GM21529 (cell line): Measurements from ENCODE around the gene KRTAP10-2.

Source experiments
- ATAC-seq: cut with Tn5 transposase; IDR thresholded peaks from one replicate; pipeline ENCODE4 v1.9.1; 2021; ENCODE audit not compliant: unreplicated experiment

Gene KRTAP10-2

DNA sequence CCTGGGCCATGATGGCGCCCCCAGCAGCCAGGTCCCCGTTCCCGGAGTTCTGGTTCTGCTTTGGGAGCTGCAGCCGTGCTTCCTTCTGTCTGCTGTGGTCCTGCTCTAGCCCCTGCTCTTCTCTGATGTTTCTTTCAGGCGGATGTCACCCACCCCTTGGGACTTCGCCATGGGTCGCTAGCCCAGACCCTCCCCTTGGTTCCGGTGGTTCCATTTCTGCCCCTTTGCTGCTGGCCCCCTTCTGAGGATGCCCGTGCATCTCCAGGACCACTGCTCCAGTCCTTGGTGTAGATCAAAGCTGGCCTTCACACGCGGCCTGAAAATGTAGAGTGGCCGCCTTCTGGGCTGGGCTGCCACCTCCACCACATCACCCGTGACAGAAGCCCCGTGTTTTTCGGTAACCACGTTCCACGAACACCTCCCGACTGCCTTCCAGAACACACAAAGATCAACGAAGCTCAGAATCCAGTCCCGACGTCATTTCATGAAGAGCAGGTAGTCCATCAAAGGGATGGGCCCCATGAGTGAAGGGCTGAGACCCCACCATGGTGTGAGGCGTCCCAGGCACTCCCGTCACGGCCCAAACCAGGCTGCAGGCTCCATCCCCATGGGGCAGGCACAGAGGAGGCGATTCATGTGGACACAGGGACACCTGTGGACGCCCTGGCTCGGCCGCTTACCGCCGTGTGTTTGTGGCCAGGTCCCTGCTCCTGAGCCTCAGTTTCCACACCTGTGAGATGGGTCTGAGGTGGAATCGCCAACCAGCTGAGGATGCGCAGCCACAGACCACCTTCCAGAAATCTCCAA is 35.7 kb downstream of the KRTAP10-2 start:
- no peak for ATAC-seq

DNA sequence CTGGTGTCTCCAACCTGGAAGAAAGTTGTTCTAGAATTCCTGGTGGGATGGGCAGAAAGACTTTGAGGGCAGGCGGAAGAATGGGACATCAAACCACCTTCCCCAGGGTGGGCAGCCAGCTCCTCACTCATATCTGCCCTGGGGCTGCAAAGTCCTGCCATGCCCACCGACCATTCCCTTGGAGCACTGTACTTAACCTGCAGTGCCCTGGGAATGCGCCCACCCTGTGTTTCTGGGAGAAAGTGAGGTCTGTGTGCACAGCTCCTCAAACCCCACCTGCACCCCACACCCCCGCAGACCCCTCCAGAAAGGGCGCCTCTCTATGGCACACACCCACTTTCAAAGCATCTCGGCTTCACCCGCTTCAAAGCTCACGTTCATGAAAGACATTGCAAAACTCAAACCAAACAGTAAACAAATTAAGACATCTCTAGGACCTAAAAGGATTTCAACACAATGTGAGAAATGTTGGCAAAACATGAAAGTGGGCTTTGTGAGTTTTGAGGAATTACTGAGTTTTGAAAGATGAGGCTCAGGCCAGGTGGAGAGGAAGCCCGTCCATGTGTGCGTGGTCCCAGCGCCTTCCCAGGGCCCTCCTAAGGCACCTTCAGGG is 36.5 kb downstream of the KRTAP10-2 start:
- ATAC-seq: no peak

DNA sequence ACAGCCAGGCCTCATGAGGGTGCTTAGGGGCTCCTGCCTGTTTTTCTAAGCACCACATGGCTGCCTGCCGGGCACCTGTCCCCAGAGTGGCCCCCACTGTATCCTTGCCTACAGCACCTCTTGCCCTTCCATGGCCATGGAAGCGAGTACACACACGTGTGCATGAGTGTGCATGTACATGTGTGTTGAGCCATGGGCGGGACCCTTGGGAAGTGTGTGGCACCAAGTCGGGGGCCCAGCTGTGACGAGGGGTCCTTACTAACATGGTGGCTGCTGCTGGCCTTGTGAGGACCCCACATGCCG is 37.1 kb downstream of the KRTAP10-2 start:
- no peak for ATAC-seq

DNA sequence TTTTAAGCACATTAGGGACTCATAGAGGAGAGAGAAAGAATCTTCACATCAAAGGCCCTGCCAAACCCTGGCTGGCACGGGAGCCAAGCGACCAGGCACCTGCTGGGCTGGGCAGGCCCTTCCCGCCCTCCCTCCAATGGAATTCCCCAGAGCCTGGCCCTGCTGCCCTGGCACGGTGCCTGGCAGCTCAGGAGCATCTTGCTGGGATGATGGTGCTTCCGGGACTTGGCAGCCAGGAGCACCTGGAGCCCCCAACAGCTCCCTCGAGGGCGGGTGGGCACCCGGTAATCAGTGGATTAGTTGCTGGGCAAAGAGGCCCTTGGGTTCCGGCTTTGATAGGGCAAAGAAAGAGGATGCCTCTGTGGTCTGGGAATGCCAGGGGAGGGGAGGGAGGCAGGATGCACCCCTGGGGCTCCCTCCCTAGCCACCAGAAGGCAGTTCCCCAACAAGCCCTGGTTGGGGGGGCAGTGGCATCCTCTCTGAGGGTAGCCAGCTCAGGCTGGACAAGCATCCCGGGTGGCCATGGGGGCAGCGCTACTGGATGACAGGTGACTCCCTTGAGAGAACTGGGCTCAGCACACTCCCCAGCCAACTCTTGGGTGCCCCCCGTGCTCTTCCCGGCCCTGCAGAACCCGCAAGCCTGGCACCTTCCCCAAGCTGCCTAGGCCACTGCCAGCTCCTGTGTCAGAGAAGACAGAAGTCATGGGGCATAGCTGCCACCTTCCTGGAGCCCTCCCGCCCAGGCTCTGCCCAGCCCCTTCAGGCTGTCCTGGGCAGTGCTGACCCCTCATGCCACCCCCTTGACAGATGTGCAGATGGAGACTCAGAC is 37.7 kb downstream of the KRTAP10-2 start:
- no peak for ATAC-seq

DNA sequence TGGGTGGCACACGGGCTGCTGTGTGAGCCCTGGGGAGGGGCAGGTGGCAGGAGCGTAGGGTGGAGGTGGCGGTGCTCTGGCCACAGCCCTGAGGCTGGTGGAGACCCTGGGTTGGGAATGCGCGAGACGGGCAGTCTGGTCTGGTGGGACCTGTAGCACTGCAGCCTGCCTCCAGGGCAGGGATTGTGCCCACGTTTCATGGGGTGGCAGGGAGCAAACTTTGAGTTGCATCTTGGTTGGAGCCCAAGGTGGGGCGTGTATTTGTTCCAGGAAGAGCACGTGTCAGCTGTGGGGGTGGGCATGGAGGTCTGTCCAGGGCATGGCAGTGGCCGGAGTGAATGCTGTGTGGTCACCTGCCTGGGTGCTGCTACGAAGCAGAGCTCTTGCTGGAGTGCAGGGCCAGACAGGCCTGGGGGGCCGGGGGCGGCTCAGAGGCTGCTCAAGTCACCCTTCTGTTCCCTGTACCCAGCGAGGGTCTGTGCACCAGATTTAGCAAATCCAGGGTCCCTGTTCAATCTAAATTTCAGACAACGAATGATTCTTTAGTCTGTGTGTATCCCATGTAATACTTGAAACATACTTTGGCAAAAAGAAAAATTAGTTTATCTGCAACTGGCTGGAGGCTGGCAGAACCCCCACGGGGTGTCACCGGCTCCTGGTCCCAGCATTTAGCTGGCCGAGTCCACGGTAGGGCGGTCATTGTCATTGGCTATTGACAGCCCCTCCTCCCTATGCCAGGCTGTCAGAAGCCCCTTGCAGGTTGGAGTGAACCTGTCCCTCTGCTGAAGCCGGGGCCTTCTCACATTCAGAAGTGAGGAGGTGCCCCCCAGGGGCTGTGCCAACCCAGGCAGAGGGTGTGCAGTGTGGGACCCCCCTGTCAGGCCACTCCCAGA is 38.6 kb downstream of the KRTAP10-2 start:
- no peak for ATAC-seq

GRCh38 chr21:44511938-44512275 is 39.4 kb downstream of the KRTAP10-2 start:
- ATAC-seq: no peak

GRCh38 chr21:44511219-44511937 is 39.9 kb downstream of the KRTAP10-2 start:
- no peak for ATAC-seq

DNA sequence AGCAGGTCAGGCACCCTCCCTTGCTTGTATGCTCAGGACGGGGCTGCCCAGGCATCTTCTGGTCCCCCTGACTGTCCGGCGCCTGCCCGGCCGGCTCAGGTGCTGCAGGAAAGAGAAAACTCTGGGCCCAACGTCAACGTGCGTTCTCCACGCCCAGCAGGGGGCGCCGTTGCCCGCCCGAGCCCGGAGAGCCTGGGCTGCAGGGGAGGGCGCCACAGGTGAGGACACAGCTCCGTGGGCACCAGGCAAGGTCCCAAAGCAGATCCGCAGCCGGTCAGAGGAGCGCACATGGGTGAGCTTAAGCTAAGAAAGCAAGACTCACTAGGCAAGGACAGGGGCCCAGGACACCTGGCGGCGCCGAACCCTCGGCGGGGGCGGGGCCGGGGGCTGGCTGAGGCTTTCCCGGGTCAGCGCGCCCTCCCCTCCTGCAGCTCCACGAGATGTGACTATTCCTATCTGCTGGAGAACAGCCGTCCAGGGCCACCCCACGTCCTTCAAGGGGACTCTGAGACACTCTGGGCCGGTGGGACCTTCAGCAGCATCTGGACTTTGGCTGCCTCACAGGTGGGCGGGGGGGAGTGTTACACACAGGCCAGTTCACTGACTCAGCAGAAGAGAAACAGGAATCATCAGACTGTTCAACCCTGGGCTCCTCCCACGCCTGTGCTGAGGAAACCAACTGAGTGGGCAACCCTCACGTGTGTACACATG is 40.6 kb downstream of the KRTAP10-2 start:
- ATAC-seq: no peak

DNA sequence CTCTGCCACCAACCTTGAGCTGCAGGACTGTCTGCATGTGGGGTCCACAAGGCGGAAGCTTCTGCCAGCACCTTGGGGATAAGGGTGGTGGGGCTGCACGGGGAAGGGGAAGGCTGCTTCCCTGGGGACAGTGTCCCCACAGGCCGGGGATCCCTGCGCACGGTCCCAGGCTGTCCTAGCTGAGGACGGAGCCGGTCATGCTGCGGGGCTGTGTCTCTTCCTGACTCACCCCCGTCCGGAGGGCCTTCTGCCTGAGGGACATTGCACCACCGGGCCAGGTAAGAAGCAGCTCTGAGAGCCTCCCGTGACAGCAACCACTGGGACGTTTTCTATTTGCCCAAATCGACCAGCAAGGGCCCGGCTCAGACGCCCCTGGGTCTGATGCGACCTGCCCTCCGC is 41.2 kb downstream of the KRTAP10-2 start:
- ATAC-seq: no peak

DNA sequence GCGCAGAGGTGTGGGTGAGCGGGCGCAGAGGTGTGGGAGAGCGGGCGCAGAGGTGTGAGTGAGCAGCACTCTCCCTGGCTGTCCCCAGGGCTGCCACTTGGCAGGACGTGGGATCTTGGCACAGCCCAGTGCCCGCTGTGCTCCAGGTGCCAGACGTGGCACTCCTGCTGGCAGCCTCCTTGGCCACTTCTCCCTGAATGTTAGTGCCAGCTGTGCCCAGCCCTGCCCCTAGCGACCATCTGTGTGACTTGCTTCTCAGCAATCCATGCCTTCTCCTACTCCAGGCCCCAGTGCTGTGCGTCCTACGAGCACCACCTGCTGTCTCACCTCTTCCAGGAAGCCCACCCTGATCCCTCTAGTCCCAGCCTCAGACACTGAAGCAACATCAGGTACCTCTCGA is 41.8 kb downstream of the KRTAP10-2 start:
- ATAC-seq: no peak

DNA sequence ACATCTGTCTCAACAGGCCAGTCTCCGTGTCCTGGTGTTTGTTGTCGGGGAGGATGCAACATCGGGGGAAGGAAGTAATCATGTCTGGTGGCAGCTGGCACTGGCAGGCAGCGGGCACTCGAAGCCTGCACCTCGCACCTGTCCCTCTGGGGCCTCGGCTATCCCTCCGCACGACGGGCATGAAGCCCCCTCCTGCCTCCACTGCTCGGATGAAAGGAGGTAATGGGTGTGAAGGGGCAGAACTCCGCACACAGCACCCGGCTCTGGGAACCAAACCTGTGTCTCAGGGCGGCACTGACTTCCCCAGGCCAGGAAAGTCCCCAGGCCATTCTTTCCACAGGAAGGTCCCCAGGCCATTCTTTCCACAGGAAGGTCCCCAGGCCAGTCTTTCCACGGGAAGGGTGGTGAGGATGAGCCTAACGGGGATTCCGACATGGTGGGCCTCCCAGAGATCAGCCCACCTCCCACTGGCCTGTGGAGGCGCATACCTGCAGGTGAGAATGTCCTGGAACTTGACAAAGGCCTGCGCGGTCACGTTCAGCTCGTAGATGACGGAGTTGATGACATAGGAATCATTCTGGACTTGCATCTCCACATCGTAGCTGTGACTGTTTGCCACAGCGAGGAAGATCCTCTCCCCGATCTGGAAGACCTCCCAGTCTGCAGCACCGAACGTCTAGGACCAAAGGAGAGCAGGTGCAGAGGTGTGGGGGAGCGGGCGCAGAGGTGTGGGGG is 42.4 kb downstream of the KRTAP10-2 start:
- no peak for ATAC-seq

DNA sequence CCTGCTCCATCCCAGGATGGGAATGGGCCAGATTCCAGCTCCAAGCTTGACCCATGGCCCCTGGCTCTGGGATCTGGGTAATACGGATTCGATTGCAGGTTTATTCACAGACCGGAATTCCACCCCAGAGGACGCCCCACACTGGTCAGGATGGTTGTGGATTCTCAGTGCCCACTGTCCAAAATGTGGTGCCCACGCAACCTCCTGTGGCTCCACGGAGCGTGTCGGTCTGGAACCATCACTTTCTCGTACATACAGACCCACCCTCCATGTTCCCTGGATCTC is 42.9 kb downstream of the KRTAP10-2 start:
- ATAC-seq: no peak

DNA sequence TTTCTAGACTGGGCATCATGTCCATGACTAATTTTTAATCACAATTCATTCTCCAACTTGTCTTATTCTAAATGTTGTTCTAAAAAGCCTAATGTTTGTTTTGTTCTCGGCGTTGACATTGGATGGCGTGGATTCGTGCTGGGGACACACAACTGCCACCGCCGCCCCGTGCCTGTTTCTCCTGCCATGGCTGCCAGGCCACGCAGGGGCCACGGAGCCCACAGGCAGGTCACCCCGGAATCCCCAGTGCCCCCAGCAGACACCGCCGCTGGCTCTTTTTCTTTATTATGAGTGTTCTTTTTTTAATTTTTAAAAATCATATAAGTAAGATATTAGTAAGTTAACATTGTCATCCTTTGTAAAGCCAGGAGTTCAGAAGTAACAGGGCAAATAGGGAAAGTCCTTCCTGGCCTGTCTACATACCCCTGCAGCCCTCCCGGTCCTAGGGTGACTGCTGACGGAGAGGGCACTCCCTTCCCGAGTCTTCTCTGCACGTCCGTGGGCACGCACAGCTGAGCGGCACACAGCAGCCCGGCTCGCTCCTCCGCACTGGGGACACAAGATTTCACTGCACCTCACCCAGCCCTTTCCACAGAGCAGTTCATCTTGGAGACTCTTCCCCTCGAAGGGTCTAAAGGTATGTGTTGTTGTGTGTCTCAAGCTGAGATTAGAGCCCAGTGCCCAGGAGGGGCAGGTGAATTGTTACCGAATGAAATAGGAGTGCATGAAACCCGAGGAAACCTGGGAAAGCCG is 43.5 kb downstream of the KRTAP10-2 start:
- ATAC-seq: no peak

DNA sequence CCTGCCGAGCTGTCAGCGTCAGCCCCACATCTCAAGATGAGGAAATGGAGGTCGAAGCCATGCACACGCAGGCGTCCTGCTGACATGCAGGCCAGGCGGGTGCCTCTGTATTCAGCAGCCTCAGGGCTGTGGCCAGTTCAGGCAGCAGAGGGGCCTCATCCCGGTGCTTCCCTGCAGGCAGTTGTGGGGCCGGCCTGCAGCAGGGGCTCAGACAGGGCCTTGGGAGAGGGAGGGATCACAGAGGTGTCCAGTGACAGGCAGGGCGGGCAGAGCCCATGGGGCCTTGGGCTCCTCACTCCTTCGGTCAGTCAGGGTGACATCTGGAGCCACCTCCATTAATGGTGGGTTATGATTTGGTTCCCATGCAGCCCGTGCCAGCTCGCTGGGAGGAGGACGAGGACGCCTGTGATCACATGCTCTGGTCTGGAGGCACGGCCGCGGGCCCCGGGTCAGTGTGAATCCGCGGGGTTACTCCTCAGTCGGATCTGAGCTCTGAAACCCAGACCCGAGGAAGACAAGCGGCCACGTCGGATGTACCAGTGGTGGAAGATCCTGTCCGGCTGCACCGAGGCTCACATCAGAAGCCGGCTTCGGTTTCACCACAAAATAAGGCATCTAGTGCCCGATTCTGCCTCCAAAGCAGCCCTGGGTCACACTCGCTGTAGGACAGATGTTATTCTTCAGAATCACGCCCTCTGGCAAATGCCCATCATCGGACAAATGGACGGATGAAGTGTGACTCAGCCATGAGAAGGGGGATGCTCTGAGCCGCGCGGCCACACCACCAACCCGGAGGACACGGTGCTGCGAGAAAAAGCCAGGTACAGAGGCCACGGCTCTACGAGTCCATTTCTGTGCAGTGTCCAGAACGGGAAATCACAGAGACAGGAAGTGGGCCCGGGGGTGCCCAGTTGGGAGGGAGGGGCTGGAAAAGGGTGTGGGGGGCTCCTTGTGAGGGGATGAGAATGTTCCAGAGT is 44.7 kb downstream of the KRTAP10-2 start:
- ATAC-seq: no peak

- no peak for ATAC-seq
These were observed 45.5 kb downstream of the KRTAP10-2 start for GRCh38 chr21:44505673-44506278.

- ATAC-seq: no peak
These were observed 47.4 kb downstream of the KRTAP10-2 start for GRCh38 chr21:44503901-44504399.
